Activated naive CD4-positive, alpha-beta T cell treated with anti-CD3 and anti-CD28 coated beads, Interleukin-2, amount 10 ng/mL, durations not matched to agents 7 days and 5 days (primary cell): ENCODE results near the gene TLR9.
"Not testable (repeated sequence)": the region's sequence is repeated elsewhere in the genome, so short reads cannot be mapped to it uniquely, and the experiment has no call there.

Source experiments
- CTCF ChIA-PET: fragments of 350-600 bp; sonication (Branson Sonifier 250); formaldehyde crosslinking; loops from one replicate; lab custom pipeline; 2021; ENCODE audit warnings: antibody characterized with exemption; lab: Charles Lee
- DNase-seq: peaks from one replicate; pipeline ENCODE4 v3.0.0-alpha.2; 2020
- H3K27ac Mint-ChIP-seq: one replicate; pipeline ENCODE4 v1.8.0; 2021; ENCODE audit warnings: mild to moderate bottlenecking, moderate library complexity, mixed read lengths
- H3K27me3 Mint-ChIP-seq: one replicate; pipeline ENCODE4 v1.8.0; 2021; ENCODE audit warnings: mild to moderate bottlenecking, mixed read lengths
- H3K36me3 Mint-ChIP-seq: one replicate; pipeline ENCODE4 v1.8.0; 2021; ENCODE audit warnings: mixed read lengths
- H3K4me1 Mint-ChIP-seq: one replicate; pipeline ENCODE4 v1.8.0; 2021; ENCODE audit warnings: mixed read lengths
- H3K4me3 Mint-ChIP-seq: one replicate; pipeline ENCODE4 v1.8.0; 2021; ENCODE audit warnings: mild to moderate bottlenecking, moderate library complexity, mixed read lengths
- H3K9me3 Mint-ChIP-seq: one replicate; pipeline ENCODE4 v1.8.0; 2021; ENCODE audit warnings: mixed read lengths

The TLR9 gene

DNA sequence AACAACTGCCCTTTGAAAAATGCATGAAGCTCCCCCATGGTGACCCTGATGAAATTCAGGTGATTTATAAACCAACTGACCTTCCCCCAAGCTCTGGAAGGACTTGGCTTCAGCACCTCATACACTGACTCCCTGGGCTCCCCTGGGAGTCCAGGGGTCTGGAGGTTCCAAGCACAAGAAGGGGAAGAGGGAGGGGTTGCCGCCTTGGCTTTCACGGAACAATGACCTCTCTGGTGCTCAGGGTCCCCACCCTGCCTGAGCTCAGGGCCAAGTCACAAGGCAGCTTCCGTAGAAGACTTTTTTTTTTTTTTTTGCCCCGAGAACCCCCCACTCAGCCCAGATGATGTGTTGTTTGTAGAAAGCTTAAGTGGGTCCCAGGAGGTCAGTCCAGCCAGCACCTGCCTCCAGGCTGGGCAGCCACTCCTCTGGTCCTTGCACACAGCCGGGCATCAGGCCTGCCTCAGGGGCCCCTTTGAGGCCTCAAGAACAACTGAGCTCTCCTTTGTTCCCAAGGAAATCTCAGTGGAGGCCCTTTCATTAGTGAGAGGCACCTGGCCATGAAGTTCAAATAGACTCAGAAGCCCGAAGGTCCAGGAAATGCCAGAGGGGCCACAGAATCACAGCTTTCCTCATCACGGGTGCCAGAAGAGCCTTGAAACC, 41.5 kb downstream of the TLR9 start:
- peaks cover 16% of the 10 kb centered on the region for H3K27me3 Mint-ChIP-seq
- no peaks in the 10 kb centered on the region for H3K36me3 Mint-ChIP-seq
- no peak overlapping the region for H3K27ac Mint-ChIP-seq
- H3K4me3 Mint-ChIP-seq, result no peak overlapping the region
- H3K9me3 Mint-ChIP-seq, result no peaks in the 10 kb centered on the region
- H3K4me1 Mint-ChIP-seq, result peaks cover 4% of the 10 kb centered on the region
- CTCF ChIA-PET, result interaction anchor here (1.3 kb wide), 1 partner anchor 48 kb away, joined by 3 read pairs; no protein-coding TSS in a partner anchor
- no peak for DNase-seq

DNA sequence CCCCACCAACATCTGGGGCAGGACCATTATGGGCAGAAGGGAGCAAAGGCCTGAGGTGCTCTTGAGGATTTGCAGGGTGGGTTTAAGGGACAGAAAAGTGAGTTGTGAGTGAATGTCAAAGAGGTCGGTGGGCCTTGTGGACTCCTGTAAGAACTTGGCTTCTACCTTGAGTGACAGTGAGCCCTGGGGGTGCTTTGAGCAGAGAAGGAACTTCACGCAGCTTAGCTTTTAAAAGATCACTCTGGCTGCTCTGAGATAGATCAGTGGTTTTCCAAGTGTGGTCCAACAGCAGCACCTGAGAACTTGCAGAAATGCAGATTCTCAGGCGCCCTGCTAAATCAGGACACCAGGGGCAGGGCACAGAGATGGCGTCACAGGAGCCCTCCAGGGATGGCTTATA, 42.8 kb downstream of the TLR9 start:
- H3K27me3 Mint-ChIP-seq, result peaks cover 28% of the 10 kb centered on the region
- no peak overlapping the region for H3K4me3 Mint-ChIP-seq
- no peaks in the 10 kb centered on the region for H3K4me1 Mint-ChIP-seq
- CTCF ChIA-PET, result interaction anchor here (1.2 kb wide), 1 partner anchor 38 kb away, joined by 3 read pairs; no protein-coding TSS in a partner anchor
- H3K36me3 Mint-ChIP-seq, result no peaks in the 10 kb centered on the region
- DNase-seq, result no peak
- H3K9me3 Mint-ChIP-seq, result no peaks in the 10 kb centered on the region
- no peak overlapping the region for H3K27ac Mint-ChIP-seq

DNA sequence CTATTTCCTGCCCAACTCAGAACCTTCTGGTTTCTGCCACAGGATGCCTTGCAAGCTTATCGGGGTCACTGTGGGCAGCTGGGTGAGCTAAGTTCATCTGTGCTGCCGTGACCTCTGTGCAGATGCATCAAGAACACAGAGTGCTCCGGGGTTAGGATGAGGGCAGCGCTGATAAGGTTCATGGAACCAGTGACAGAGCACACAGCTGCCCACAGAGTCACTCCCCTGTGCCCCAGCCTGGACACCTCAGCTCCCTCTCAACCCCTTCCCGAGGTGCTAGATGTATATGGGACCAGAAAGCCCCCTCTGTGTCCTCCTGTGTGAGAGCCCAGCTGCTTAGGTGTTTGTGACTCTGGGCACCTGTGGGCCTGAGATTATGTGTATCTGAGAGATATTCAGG, 43.2 kb downstream of the TLR9 start:
- Mint-ChIP-seq H3K4me1 (no peaks in the 10 kb centered on the region), H3K27ac (no peak overlapping the region), H3K36me3 (no peaks in the 10 kb centered on the region), H3K4me3 (no peak overlapping the region), H3K9me3 (no peaks in the 10 kb centered on the region), H3K27me3 (peaks cover 33% of the 10 kb centered on the region)
- no peak for DNase-seq
- CTCF ChIA-PET, result interaction anchor here (1.2 kb wide), 1 partner anchor 38 kb away, joined by 3 read pairs; no protein-coding TSS in a partner anchor

DNA sequence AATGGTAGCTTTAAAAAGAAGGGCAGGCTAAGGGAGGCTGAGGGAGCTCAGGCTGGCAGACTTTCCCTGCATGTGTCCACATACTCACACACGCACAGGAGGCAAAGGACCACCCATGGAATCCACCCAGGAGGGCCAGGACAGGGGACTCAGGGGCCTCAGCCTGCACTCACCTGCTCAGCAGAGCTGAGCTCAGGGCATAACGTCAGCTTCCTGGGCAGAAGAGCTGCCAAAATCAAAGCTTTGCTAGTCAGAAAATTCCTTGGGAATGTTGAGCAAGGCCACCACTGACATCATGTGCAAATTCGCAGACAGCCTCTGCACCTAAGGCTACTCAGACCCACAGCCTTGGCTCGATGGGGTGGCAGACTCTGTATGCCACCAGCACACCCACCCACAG, 43.9 kb downstream of the TLR9 start:
- CTCF ChIA-PET, result interaction anchor here (1.2 kb wide), 1 partner anchor 39 kb away, joined by 3 read pairs; no protein-coding TSS in a partner anchor
- no peak overlapping the region for H3K27ac Mint-ChIP-seq
- no peaks in the 10 kb centered on the region for H3K36me3 Mint-ChIP-seq
- H3K9me3 Mint-ChIP-seq, result no peaks in the 10 kb centered on the region
- no peaks in the 10 kb centered on the region for H3K4me1 Mint-ChIP-seq
- no peak for DNase-seq
- H3K4me3 Mint-ChIP-seq, result no peak overlapping the region
- H3K27me3 Mint-ChIP-seq, result peaks cover 37% of the 10 kb centered on the region

DNA sequence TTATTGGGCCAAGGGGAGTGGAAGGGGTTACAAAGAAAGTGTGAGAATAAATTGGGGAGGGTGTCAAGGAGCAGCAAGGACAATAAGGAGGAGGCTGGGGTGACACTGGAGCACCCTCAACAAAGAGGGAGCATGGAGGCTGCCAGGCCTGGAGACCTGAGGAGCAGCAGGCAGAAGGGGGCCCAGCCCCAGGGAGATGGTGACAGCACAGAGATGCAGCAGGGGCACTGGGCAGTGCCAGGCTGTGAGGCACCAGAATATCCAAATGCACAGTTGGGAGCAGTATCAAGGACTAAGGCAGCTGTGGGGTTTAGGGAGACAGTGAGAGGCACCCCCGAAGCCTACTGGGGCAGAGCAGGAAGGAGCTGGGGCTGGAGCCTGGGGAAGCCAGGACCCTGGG, 46.9 kb downstream of the TLR9 start:
- CTCF ChIA-PET, result interaction anchor here (0.6 kb wide), 1 partner anchor 29 kb away, joined by 3 read pairs; no protein-coding TSS in a partner anchor
- Mint-ChIP-seq H3K27ac (no peak overlapping the region), H3K36me3 (no peaks in the 10 kb centered on the region), H3K9me3 (no peaks in the 10 kb centered on the region), H3K27me3 (peaks cover 51% of the 10 kb centered on the region), H3K4me3 (no peak overlapping the region), H3K4me1 (peaks cover 4% of the 10 kb centered on the region)
- no peak for DNase-seq

DNA sequence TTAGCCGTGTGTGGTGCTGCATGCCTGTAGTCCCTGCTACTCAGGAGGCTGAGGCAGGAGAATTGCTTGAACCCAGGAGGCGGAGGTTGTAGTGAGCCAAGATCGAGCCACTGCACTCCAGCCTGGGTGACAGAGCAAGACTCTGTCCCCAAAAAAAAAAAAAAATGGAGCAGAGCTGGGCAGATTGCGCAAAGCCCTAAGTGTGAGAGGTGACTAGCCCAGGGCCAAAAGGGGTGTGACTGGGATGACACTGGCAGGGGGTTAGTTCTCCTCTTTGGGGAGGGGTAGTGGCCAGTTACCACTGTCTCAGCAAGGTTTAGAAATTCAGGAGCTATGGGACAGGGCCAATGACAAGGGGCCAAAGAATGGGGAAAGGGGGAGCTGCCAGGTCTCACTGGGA, 47.3 kb downstream of the TLR9 start:
- H3K4me1 Mint-ChIP-seq, H3K27ac Mint-ChIP-seq, DNase-seq, H3K9me3 Mint-ChIP-seq, H3K36me3 Mint-ChIP-seq, H3K4me3 Mint-ChIP-seq: not testable (repeated sequence)
- CTCF ChIA-PET, result interaction anchor here (0.6 kb wide), 1 partner anchor 30 kb away, joined by 3 read pairs; no protein-coding TSS in a partner anchor
- H3K27me3 Mint-ChIP-seq, result peaks cover 51% of the 10 kb centered on the region

DNA sequence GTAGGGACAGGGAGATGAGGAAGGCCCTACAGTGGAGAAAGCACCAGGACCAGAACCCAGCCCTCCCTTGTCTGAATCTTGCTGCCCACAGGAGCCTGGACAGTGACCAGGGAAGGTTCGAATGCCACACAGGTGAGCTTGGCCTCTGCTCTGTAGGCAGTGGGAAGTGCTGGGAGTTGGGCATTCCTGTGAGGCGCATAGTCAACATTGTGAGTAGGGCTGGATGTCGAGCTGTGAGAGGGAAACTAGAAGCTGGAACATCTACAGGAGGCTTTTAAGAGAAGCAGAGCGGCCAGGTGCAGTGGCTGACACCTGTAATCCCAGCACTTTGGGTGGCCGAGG, 47.8 kb downstream of the TLR9 start:
- Mint-ChIP-seq H3K27ac (no peak overlapping the region), H3K4me3 (no peak overlapping the region), H3K27me3 (peaks cover 51% of the 10 kb centered on the region), H3K4me1 (peaks cover 4% of the 10 kb centered on the region), H3K9me3 (no peaks in the 10 kb centered on the region), H3K36me3 (no peaks in the 10 kb centered on the region)
- no peak for DNase-seq
- CTCF ChIA-PET, result no interaction called here

DNA sequence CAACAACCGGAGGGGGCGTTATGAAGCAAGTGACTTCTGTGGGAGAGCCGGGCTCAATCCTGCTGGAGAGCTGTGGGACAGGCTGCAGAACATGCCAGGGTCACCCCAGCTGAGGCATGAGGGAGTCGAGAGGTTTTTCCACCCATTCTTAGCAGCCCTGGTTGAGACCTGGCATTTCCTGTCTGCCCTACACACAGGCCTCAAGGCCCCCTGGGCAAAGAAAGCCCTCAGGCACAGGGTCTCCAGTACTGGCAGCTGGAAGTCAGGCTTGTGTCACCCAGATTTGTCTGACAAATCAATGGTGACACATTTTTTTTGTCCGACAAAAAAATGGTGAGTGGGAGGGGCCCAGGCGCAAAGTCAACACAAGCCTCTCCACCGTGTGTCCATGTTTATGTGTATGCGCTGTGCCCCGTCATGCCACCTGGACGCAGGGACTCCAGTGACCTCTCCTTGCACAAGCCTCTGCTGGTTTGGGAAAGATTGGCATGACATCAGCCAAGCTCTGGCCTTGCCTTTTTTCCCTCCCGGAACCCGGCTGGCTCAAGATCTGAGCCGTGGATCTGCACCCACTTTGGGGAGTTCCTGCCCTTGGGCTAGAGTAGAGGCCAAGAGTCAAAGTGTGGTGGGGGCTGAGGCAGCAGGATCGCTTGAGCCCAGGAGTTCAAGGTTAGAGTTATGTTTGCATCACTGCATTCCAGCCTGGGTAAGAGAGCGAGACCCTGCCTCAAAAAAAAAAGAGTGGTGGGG, 48.3 kb downstream of the TLR9 start:
- H3K36me3 Mint-ChIP-seq, result no peaks in the 10 kb centered on the region
- no peak overlapping the region for H3K4me3 Mint-ChIP-seq
- CTCF ChIA-PET, result interaction anchor here (0.8 kb wide), 1 partner anchor 9 kb away, joined by 3 read pairs; no protein-coding TSS in a partner anchor
- no peak for DNase-seq
- peaks cover 48% of the 10 kb centered on the region for H3K27me3 Mint-ChIP-seq
- H3K27ac Mint-ChIP-seq, result no peak overlapping the region
- no peaks in the 10 kb centered on the region for H3K9me3 Mint-ChIP-seq
- peaks cover 4% of the 10 kb centered on the region for H3K4me1 Mint-ChIP-seq

DNA sequence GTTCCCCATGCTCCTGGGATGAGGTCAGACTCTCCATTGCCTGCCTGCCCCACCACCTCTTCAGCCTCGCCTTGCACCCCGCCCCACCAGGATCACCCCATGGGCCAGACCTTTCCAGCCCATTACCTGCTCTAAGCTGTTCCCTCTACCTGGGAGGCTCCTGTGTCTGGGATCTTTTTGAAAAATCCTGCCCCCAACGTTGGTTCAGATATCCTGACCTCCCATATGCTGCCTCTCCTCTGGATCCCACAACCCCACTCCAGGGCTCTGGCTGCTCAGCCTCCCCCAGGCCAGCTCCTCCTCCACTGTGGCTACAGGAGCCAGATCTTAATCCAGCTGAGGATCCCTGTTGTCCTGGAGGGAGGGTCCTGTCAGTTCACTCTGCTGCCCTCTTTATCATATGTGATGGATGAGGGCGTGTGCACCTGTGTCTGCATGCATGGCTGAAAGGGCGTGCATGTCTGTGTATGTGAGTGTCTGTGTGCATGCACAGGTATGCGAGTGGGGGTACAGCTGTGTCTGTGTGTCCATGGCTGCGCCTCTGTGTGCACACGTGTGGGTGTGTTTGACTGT, 49.2 kb downstream of the TLR9 start:
- CTCF ChIA-PET, result interaction anchor here (0.8 kb wide), 1 partner anchor 9 kb away, joined by 3 read pairs; no protein-coding TSS in a partner anchor
- Mint-ChIP-seq H3K9me3 (no peaks in the 10 kb centered on the region), H3K4me3 (no peak overlapping the region), H3K36me3 (no peaks in the 10 kb centered on the region), H3K27ac (no peak overlapping the region), H3K4me1 (peaks cover 4% of the 10 kb centered on the region), H3K27me3 (peaks cover 43% of the 10 kb centered on the region)
- DNase-seq, result no peak

DNA sequence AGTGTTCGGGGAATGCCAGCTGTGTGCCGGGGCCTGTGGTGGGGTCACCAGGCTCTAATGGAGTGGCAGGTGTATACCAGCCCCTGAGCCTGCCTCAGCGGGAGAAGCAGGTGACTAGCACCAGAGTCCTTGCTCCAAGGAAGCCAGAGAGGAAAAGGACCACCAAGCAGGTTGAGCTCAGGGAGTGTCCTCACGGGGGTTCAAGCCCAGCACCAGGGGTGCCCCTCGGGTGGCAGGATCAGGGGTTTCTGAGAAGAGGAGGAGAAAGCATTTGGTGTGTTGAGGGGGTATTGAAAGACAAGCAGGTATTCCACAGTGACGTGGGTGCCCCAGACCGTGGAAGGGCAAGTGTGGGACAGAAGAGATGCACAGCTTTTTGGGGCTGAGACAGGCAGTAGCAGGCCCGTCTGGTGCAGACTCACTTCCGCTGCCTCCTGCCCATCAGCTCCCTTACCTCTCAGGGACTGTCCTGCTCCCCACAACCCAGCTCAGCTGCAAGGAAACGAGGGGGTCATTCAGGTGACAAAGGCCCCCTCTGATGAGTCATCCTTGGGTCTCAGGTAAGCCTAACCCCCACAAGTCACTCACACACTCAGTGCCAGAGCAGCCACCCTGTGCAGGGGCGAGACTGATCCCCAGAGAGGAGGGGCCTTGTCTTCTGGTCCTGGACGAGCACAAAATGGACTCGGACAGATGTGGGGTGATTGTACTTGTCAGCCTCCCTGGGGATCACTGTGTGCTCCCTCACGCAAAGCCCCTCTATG, 49.8 kb downstream of the TLR9 start:
- H3K27ac Mint-ChIP-seq, result no peak overlapping the region
- H3K36me3 Mint-ChIP-seq, result no peaks in the 10 kb centered on the region
- peaks cover 43% of the 10 kb centered on the region for H3K27me3 Mint-ChIP-seq
- peaks cover 4% of the 10 kb centered on the region for H3K4me1 Mint-ChIP-seq
- H3K4me3 Mint-ChIP-seq, result no peak overlapping the region
- CTCF ChIA-PET, result interaction anchor here (1.2 kb wide), 1 partner anchor 172 kb away, joined by 3 read pairs; no protein-coding TSS in a partner anchor
- no peak for DNase-seq
- H3K9me3 Mint-ChIP-seq, result no peaks in the 10 kb centered on the region

DNA sequence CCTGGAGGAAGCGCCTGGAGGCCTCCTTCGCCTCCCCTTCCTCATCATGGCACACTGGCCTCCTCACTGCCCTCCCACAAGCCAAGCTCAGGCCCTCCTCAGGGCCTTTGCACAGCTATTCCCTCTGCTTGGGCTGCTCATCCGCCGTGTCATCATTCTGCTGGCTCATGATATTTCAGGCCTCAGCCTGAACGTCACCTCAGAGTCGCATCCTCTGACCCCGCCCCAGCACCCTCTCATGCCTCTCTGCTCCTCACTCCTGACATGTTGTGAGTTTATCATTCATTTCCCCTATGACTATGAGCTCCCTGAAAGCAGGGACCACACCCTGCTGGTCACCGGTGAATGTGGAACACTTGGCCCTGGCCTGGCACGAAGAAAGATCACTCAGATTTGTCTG, 50.5 kb downstream of the TLR9 start:
- Mint-ChIP-seq H3K36me3 (no peaks in the 10 kb centered on the region), H3K27ac (no peak overlapping the region), H3K4me1 (peaks cover 4% of the 10 kb centered on the region), H3K27me3 (peaks cover 39% of the 10 kb centered on the region), H3K4me3 (no peak overlapping the region), H3K9me3 (no peaks in the 10 kb centered on the region)
- no peak for DNase-seq
- CTCF ChIA-PET, result interaction anchor here (1.2 kb wide), 1 partner anchor 172 kb away, joined by 3 read pairs; no protein-coding TSS in a partner anchor

DNA sequence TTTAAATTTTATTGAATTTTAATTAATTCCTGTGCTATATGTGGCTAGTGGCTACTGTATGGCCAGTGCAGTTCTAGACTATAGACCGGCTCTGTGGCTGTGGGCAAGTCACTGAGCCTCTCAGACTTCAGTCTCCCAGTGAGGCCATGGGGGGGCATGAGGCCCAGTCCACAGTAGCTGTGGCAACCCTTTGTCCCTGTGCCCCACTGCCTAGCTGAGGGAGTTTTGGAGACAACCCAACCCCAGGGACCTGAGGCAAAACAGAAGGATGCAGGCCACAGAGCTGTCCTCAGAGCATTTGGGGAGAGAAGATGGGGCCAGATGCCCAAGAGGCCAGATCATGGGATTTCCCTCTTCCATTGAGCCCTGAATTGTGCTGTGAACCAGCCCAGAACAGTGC, 52.3 kb downstream of the TLR9 start:
- no peak overlapping the region for H3K4me3 Mint-ChIP-seq
- no peak overlapping the region for H3K27ac Mint-ChIP-seq
- CTCF ChIA-PET, result interaction anchor here (0.9 kb wide), 1 partner anchor 47 kb away, joined by 3 read pairs; no protein-coding TSS in a partner anchor
- no peak for DNase-seq
- no peaks in the 10 kb centered on the region for H3K36me3 Mint-ChIP-seq
- H3K9me3 Mint-ChIP-seq, result no peaks in the 10 kb centered on the region
- peaks cover 27% of the 10 kb centered on the region for H3K27me3 Mint-ChIP-seq
- H3K4me1 Mint-ChIP-seq, result peaks cover 4% of the 10 kb centered on the region

DNA sequence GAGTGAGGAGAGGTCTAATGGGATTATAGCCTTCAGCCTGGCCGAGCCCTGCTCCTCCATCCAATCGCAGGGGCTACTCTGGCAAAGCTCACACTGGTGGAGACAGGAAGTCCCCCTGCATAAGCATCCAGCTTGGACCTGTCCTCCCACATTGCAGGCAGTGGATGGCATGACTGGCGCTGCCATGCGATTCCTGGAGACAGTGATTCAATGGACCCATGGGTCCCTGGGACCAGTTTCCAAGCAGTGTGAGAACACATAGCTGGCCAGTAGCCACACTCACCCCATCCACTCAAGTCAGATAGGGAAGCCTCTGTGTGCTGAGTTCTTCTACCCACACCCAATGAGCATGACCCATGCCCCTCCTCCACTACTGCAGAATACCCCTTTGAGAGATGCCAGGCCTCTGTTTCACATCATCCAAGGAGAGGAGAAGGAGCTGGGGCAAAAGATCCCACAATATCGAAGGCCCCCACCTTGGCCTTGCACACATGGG, 53.1 kb downstream of the TLR9 start:
- DNase-seq, result no peak
- CTCF ChIA-PET, result interaction anchor here (0.9 kb wide), 1 partner anchor 48 kb away, joined by 3 read pairs; no protein-coding TSS in a partner anchor
- H3K27me3 Mint-ChIP-seq, result peaks cover 22% of the 10 kb centered on the region
- no peaks in the 10 kb centered on the region for H3K9me3 Mint-ChIP-seq
- no peaks in the 10 kb centered on the region for H3K36me3 Mint-ChIP-seq
- no peak overlapping the region for H3K4me3 Mint-ChIP-seq
- peaks cover 4% of the 10 kb centered on the region for H3K4me1 Mint-ChIP-seq
- H3K27ac Mint-ChIP-seq, result no peak overlapping the region
